IMR-90 (cell line): ENCODE results near the gene PLN. TPM values are rescaled to one million over a fixed set of nuclear protein-coding genes. Genes with fewer than 3 reads are reported as not detected.

ENCODE experiments used
- ATAC-seq: fragments of 200-7000 bp; cut with Tn5 transposase; 2 replicates; pipeline ENCODE4 v1.9.1; 2020; ENCODE audit warnings: low read depth, mild to moderate bottlenecking, moderate library complexity
- BruUV-seq: library from RNA; stranded (reverse); fragments of 400-500 nt; replicated peaks from 2 replicates; lab custom pipeline; 2021; lab: Mats Ljungman, UMichigan
- CTCF ChIA-PET: fragments of 300-600 bp; formaldehyde crosslinking; extraction: SDS; loops from one replicate; lab custom pipeline; 2021; ENCODE audit warnings: antibody characterized with exemption; lab: Yijun Ruan, JAX
- POLR2A ChIA-PET: fragments of 300-600 bp; sonication (Branson Sonifier 250); formaldehyde crosslinking; loops from one replicate; lab custom pipeline; 2022; ENCODE audit warnings: antibody characterized with exemption; ENCODE audit not compliant: unreplicated experiment; lab: Charles Lee
- DNase-seq: peaks from one replicate; pipeline ENCODE4 v3.0.0; 2013
- H2AFZ ChIP-seq: replicated peaks from 2 replicates; pipeline ENCODE3; 2013; ENCODE audit warnings: low read length, mild to moderate bottlenecking; ENCODE audit not compliant: poor library complexity
- H2AK5ac ChIP-seq: 2 replicates; pipeline ENCODE4 v1.6.1; 2013; ENCODE audit warnings: low read depth, low read length, inconsistent platforms
- H2AK9ac ChIP-seq: replicated peaks from 2 replicates; pipeline ENCODE3; 2013; ENCODE audit warnings: mild to moderate bottlenecking, low read depth, low read length, moderate library complexity; ENCODE audit not compliant: poor library complexity
- H2BK120ac ChIP-seq: 2 replicates; pipeline ENCODE4 v1.6.1; 2013; ENCODE audit warnings: low read depth, low read length, inconsistent platforms
- H2BK15ac ChIP-seq: 3 replicates; pipeline ENCODE4 v1.6.1; 2013; ENCODE audit warnings: low read depth, low read length, inconsistent platforms
- H2BK20ac ChIP-seq: 2 replicates; pipeline ENCODE4 v1.6.1; 2013; ENCODE audit warnings: low read depth, mild to moderate bottlenecking, inconsistent platforms, low read length, moderate library complexity
- H2BK5ac ChIP-seq: 2 replicates; pipeline ENCODE4 v1.6.1; 2013; ENCODE audit warnings: mild to moderate bottlenecking, low read depth, low read length, inconsistent platforms; ENCODE audit not compliant: poor library complexity, severe bottlenecking
- H3K14ac ChIP-seq: replicated peaks from 2 replicates; pipeline ENCODE4 v1.6.1; 2013; ENCODE audit warnings: low read depth, low read length, inconsistent platforms
- H3K18ac ChIP-seq: 2 replicates; pipeline ENCODE4 v1.6.1; 2013; ENCODE audit warnings: low read depth, low read length, control low read depth
- H3K23ac ChIP-seq: 2 replicates; pipeline ENCODE4 v1.6.1; 2013; ENCODE audit warnings: low read depth, low read length, inconsistent platforms
- H3K27ac ChIP-seq: 2 replicates; pipeline ENCODE4 v1.5.1; 2013; ENCODE audit warnings: mild to moderate bottlenecking, control low read depth, low read length; ENCODE audit not compliant: insufficient read depth
- H3K27me3 ChIP-seq: 2 replicates; pipeline ENCODE4 v1.6.1; 2013; ENCODE audit warnings: low read length; ENCODE audit not compliant: control insufficient read depth, insufficient read depth
- H3K36me3 ChIP-seq: 2 replicates; pipeline ENCODE4 v1.6.1; 2013; ENCODE audit warnings: low read length, mixed read lengths; ENCODE audit not compliant: control insufficient read depth, insufficient read depth
- H3K4ac ChIP-seq: 2 replicates; pipeline ENCODE4 v1.6.1; 2013; ENCODE audit warnings: low read depth, low read length, inconsistent platforms
- H3K4me1 ChIP-seq: 2 replicates; pipeline ENCODE4 v1.6.1; 2013; ENCODE audit warnings: low read length, mixed read lengths; ENCODE audit not compliant: control insufficient read depth, insufficient read depth
- H3K4me2 ChIP-seq: 2 replicates; pipeline ENCODE4 v1.6.1; 2013; ENCODE audit warnings: low read depth, mild to moderate bottlenecking, control low read depth, low read length, moderate library complexity
- H3K4me3 ChIP-seq: 2 replicates; pipeline ENCODE4 v1.5.1; 2013; ENCODE audit warnings: low read depth, mild to moderate bottlenecking, control low read depth, low read length, moderate library complexity; ENCODE audit not compliant: insufficient read depth
- H3K56ac ChIP-seq: 2 replicates; pipeline ENCODE4 v1.6.1; 2013; ENCODE audit warnings: low read length, inconsistent platforms; ENCODE audit not compliant: insufficient read depth; ENCODE audit errors: extremely low read depth
- H3K79me1 ChIP-seq, 2 experiments: 2 replicates each; pipeline ENCODE4 v1.6.1; 2013; ENCODE audit warnings: low read length in 2 of 2, inconsistent platforms in 1 of 2, low read depth in 1 of 2
- H3K9ac ChIP-seq: 2 replicates; pipeline ENCODE4 v1.6.1; 2013; ENCODE audit warnings: low read depth, low read length, control low read depth
- H3K9me1 ChIP-seq: 2 replicates; pipeline ENCODE4 v1.6.1; 2013; ENCODE audit warnings: low read length, inconsistent platforms; ENCODE audit not compliant: insufficient read depth
- H3K9me3 ChIP-seq: 2 replicates; pipeline ENCODE4 v1.6.1; 2013; ENCODE audit warnings: low read length; ENCODE audit not compliant: control insufficient read depth, insufficient read depth
- H4K20me1 ChIP-seq: 2 replicates; pipeline ENCODE4 v1.6.1; 2013; ENCODE audit warnings: low read length, inconsistent platforms; ENCODE audit not compliant: insufficient read depth
- H4K5ac ChIP-seq: 2 replicates; pipeline ENCODE4 v1.6.1; 2013; ENCODE audit warnings: mild to moderate bottlenecking, low read depth, low read length, control low read depth
- H4K8ac ChIP-seq, 2 experiments: 2 replicates each; pipeline ENCODE4 v1.6.1; 2013; ENCODE audit warnings: low read depth in 2 of 2, low read length in 2 of 2, control low read depth in 1 of 2, inconsistent platforms in 1 of 2
- H4K91ac ChIP-seq: 2 replicates; pipeline ENCODE4 v1.6.1; 2013; ENCODE audit warnings: low read depth, low read length, inconsistent platforms; ENCODE audit not compliant: insufficient read depth
- BHLHE40 ChIP-seq: fragments of 150-350 bp; IDR thresholded peaks from 2 replicates; pipeline ENCODE4 v1.6.1; 2016; ENCODE audit warnings: mild to moderate bottlenecking, low read depth, low read length
- CEBPB ChIP-seq: IDR thresholded peaks from 2 replicates; pipeline ENCODE4 v1.6.1; 2012; ENCODE audit warnings: low read depth, low read length, improper control_type of control experiment
- CHD1 ChIP-seq: IDR thresholded peaks from 2 replicates; pipeline ENCODE4 v1.6.1; 2012; ENCODE audit warnings: low read depth, low read length, improper control_type of control experiment
- ELK1 ChIP-seq: fragments of 150-350 bp; IDR thresholded peaks from 2 replicates; pipeline ENCODE4 v1.6.1; 2016; ENCODE audit warnings: low read depth, mild to moderate bottlenecking, low read length, moderate library complexity, borderline replicate concordance
- MAFK ChIP-seq: IDR thresholded peaks from 2 replicates; pipeline ENCODE4 v1.6.1; 2012; ENCODE audit warnings: low read depth, low read length, improper control_type of control experiment
- MXI1 ChIP-seq: IDR thresholded peaks from 2 replicates; pipeline ENCODE4 v1.6.1; 2012; ENCODE audit warnings: low read depth, mild to moderate bottlenecking, low read length, moderate library complexity, borderline replicate concordance
- NFE2L2 ChIP-seq: fragments of 150-350 bp; IDR thresholded peaks from 2 replicates; pipeline ENCODE4 v1.6.1; 2016; ENCODE audit warnings: low read depth, mild to moderate bottlenecking, low read length
- RAD21 ChIP-seq: IDR thresholded peaks from 2 replicates; pipeline ENCODE4 v1.6.1; 2012; ENCODE audit warnings: low read length, improper control_type of control experiment
- RCOR1 ChIP-seq: IDR thresholded peaks from 2 replicates; pipeline ENCODE4 v1.6.1; 2012; ENCODE audit warnings: mild to moderate bottlenecking, low read length, improper control_type of control experiment; ENCODE audit not compliant: insufficient replicate concordance
- RFX5 ChIP-seq: IDR thresholded peaks from 2 replicates; pipeline ENCODE4 v1.8.0; 2012; ENCODE audit warnings: low read depth, mild to moderate bottlenecking, low read length, moderate library complexity
- SMC3 ChIP-seq: fragments of 150-350 bp; IDR thresholded peaks from 2 replicates; pipeline ENCODE4 v1.6.1; 2016; ENCODE audit warnings: low read depth, mild to moderate bottlenecking, antibody characterized with exemption, low read length, moderate library complexity
- USF2 ChIP-seq: fragments of 150-350 bp; IDR thresholded peaks from 2 replicates; pipeline ENCODE4 v1.6.1; 2017; ENCODE audit warnings: mild to moderate bottlenecking, antibody characterized with exemption, low read length, low read depth
- WGBS, 2 experiments: methylation state at CpG; one replicate each; pipeline versions ENCODE4 v1.1.5 to v1.1.7; 2013; ENCODE audit warnings: missing lambda C conversion rate in 2 of 2; ENCODE audit not compliant: insufficient read length in 1 of 2; ENCODE audit errors: extremely low coverage in 2 of 2; 5-methylcytosine and 5-hydroxymethylcytosine counted together
- dilution Hi-C: fragments of 300-500 bp; cut with HindIII; formaldehyde crosslinking; loops from one replicate; pipeline ENCODE4 v1.14.3; 2018; ENCODE audit warnings: low sequenced_read_pairs; ENCODE audit not compliant: unreplicated experiment
- in situ Hi-C: fragments of 300-500 bp; cut with MboI; formaldehyde crosslinking; loops from 3 replicates; pipeline ENCODE4 v1.14.3; 2019; ENCODE audit warnings: low sequenced_read_pairs, inconsistent platforms, mixed read lengths
- intact Hi-C: fragments of 100-400 bp; cut with micrococcal nuclease; formaldehyde crosslinking; loops from 2 replicates; pipeline ENCODE4 v1.10.0; 2022
- polyA plus RNA-seq, 3 experiments: library from polyadenylated mRNA; depleted of rRNA; stranded (reverse); fragments of >200 nt; gene quantifications; 2 replicates each; pipeline ENCODE4 v1.2.3, GENCODE V29; 2012; ENCODE audit warnings: low replicate concordance in 1 of 3
- total RNA-seq: library from RNA; depleted of rRNA; stranded (reverse); fragments of >200 nt; gene quantifications from 2 replicates; pipeline ENCODE4 v1.2.3, GENCODE V29; 2012
- TF ChIP-seq, protein P1 (sequence below): conservative IDR thresholded peaks from 2 replicates; pipeline ENCODE4 v1.5.1; 2012; ENCODE audit warnings: mild to moderate bottlenecking, low read depth, low read length, improper control_type of control experiment

The PLN gene
- total and polyA plus RNA-seq, 2 of the 4 experiments (the other 2 are of a cell fraction), result under 0.01 TPM; not detected in 1

GRCh38 chr6:118535176-118535844 lies 12.8 kb upstream of the PLN start:
- ChIA-PET POLR2A (no interaction called here), CTCF (no interaction called here)
- intact Hi-C loops, result no loop called here
- H2BK15ac ChIP-seq, result no peak overlapping the region
- no peak overlapping the region for H3K4ac ChIP-seq
- BruUV-seq, result no TSS peak
- H3K23ac ChIP-seq, result no peak overlapping the region
- no peak overlapping the region for H2BK20ac ChIP-seq
- H4K20me1 ChIP-seq, result no peaks in the 10 kb centered on the region; the same call in 1 of the 2 replicates
- H3K9me1 ChIP-seq, result no peaks in the 10 kb centered on the region
- no peak overlapping the region for H2AK9ac ChIP-seq
- H3K18ac ChIP-seq, result no peak overlapping the region
- H3K27me3 ChIP-seq, result no peaks in the 10 kb centered on the region
- no peak overlapping the region for H3K56ac ChIP-seq
- no peak overlapping the region for H2AFZ ChIP-seq
- H3K4me3 ChIP-seq, result no peak overlapping the region
- H4K91ac ChIP-seq, result no peak overlapping the region
- no CpG with 5 or more reads among the region's 6 CpGs for WGBS, 2 experiments
- no peak overlapping the region for H3K27ac ChIP-seq
- H2BK5ac ChIP-seq, result no peak overlapping the region
- dilution Hi-C loops, result no loop called here
- DNase-seq (no peak), ATAC-seq (no peak)
- H2BK120ac ChIP-seq, result no peak overlapping the region
- no peaks in the 10 kb centered on the region for H3K36me3 ChIP-seq
- H3K4me2 ChIP-seq, result no peak overlapping the region
- no peak overlapping the region for H2AK5ac ChIP-seq
- peaks cover 10 to 24% of the 10 kb centered on the region in 2 experiments; a peak in 3 of 4 replicates for H3K79me1 ChIP-seq
- TF ChIP-seq USF2, result no peak
- no peak for TF ChIP-seq CHD1
- TF ChIP-seq MXI1, result no peak
- no peak for TF ChIP-seq ELK1
- no peak for TF ChIP-seq RCOR1
- TF ChIP-seq, protein P1, sequence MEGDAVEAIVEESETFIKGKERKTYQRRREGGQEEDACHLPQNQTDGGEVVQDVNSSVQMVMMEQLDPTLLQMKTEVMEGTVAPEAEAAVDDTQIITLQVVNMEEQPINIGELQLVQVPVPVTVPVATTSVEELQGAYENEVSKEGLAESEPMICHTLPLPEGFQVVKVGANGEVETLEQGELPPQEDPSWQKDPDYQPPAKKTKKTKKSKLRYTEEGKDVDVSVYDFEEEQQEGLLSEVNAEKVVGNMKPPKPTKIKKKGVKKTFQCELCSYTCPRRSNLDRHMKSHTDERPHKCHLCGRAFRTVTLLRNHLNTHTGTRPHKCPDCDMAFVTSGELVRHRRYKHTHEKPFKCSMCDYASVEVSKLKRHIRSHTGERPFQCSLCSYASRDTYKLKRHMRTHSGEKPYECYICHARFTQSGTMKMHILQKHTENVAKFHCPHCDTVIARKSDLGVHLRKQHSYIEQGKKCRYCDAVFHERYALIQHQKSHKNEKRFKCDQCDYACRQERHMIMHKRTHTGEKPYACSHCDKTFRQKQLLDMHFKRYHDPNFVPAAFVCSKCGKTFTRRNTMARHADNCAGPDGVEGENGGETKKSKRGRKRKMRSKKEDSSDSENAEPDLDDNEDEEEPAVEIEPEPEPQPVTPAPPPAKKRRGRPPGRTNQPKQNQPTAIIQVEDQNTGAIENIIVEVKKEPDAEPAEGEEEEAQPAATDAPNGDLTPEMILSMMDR, result no peak
- no peak for TF ChIP-seq NFE2L2
- no peak for TF ChIP-seq RFX5
- TF ChIP-seq MAFK, result no peak
- TF ChIP-seq RAD21, result no peak
- no peak for TF ChIP-seq BHLHE40
- no peak for TF ChIP-seq SMC3
- TF ChIP-seq CEBPB, result no peak
- no peak overlapping the region for H3K14ac ChIP-seq
- no peak overlapping the region for H4K8ac ChIP-seq
- no peak overlapping the region for H4K5ac ChIP-seq
- H3K9ac ChIP-seq, result no peak overlapping the region
- no peaks in the 10 kb centered on the region for H3K4me1 ChIP-seq
- in situ Hi-C loops, result no loop called here
- H3K9me3 ChIP-seq, result no peaks in the 10 kb centered on the region; the same call in 1 of the 2 replicates
